ENCODE data around the gene GPD2. TPM values are rescaled to one million over a fixed set of nuclear protein-coding genes. Genes with fewer than 3 reads are reported as not detected.

The GPD2 gene
- total and polyA plus RNA-seq, 10 of the 15 experiments (the other 5 are each of a cell fraction or from before 2014, with no cell fraction given), result 10.0 to 73.5 (median 43.4) TPM

- no peak for FAIRE-seq
- peaks cover 14% of the 10 kb centered on the region for H3K4me1 ChIP-seq (ENCODE audit: control insufficient read depth, insufficient read depth, low read length)
- no peaks in the 10 kb centered on the region for H3K27me3 ChIP-seq (replicated peaks in 1 of 2; ENCODE audit: control insufficient read depth in 2 of 2, insufficient read depth in 2 of 2, low read length in 1 of 2)
- ATAC-seq, result no peak
- RAD21 ChIA-PET (ENCODE audit: unreplicated experiment), result interaction anchor here (1.2 to 4.3 kb wide), 2 partner anchors 59 to 67 kb away, joined by 4 to 47 read pairs; no protein-coding TSS in a partner anchor
- BruUV-seq (replicated peaks), result no TSS peak
- no peak overlapping the region for H3K9ac ChIP-seq (ENCODE audit: control insufficient read depth, insufficient read depth, low read length)
- SMC1A ChIA-PET (ENCODE audit: uncharacterized antibody, unreplicated experiment), result interaction anchor here (1.1 to 6.6 kb wide), 4 partner anchors 9 to 124 kb away, joined by 4 to 58 read pairs (median 8); no protein-coding TSS in a partner anchor
- no peaks in the 10 kb centered on the region for H3K36me3 ChIP-seq (ENCODE audit: control insufficient read depth in 2 of 2, insufficient read depth in 2 of 2, low read length in 1 of 2)
- no peak for DNase-seq (ENCODE audit: low read depth, low spot score)
- TF ChIP-seq, protein P1, sequence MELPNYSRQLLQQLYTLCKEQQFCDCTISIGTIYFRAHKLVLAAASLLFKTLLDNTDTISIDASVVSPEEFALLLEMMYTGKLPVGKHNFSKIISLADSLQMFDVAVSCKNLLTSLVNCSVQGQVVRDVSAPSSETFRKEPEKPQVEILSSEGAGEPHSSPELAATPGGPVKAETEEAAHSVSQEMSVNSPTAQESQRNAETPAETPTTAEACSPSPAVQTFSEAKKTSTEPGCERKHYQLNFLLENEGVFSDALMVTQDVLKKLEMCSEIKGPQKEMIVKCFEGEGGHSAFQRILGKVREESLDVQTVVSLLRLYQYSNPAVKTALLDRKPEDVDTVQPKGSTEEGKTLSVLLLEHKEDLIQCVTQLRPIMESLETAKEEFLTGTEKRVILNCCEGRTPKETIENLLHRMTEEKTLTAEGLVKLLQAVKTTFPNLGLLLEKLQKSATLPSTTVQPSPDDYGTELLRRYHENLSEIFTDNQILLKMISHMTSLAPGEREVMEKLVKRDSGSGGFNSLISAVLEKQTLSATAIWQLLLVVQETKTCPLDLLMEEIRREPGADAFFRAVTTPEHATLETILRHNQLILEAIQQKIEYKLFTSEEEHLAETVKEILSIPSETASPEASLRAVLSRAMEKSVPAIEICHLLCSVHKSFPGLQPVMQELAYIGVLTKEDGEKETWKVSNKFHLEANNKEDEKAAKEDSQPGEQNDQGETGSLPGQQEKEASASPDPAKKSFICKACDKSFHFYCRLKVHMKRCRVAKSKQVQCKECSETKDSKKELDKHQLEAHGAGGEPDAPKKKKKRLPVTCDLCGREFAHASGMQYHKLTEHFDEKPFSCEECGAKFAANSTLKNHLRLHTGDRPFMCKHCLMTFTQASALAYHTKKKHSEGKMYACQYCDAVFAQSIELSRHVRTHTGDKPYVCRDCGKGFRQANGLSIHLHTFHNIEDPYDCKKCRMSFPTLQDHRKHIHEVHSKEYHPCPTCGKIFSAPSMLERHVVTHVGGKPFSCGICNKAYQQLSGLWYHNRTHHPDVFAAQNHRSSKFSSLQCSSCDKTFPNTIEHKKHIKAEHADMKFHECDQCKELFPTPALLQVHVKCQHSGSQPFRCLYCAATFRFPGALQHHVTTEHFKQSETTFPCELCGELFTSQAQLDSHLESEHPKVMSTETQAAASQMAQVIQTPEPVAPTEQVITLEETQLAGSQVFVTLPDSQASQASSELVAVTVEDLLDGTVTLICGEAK (IDR thresholded peaks at IDR 0.05; ENCODE audit: borderline replicate concordance), result no peak
- TF ChIP-seq BACH1 (IDR thresholded peaks at IDR 0.05; ENCODE audit: borderline replicate concordance) (no peak), YY1 (IDR thresholded peaks at IDR 0.05; ENCODE audit: low read depth, low read length) (no peak), FOXK2 (IDR thresholded peaks at IDR 0.05) (no peak), E4F1 (IDR thresholded peaks at IDR 0.05; ENCODE audit: borderline replicate concordance, partially characterized antibody) (no peak), ZBED1 (IDR thresholded peaks at IDR 0.05; ENCODE audit: borderline replicate concordance) (no peak), RBBP5 (conservative IDR thresholded peaks at IDR 0.05) (no peak), FOXM1 (IDR thresholded peaks at IDR 0.05; ENCODE audit: low read depth, low read length) (no peak)
- TF ChIP-seq, protein P2, sequence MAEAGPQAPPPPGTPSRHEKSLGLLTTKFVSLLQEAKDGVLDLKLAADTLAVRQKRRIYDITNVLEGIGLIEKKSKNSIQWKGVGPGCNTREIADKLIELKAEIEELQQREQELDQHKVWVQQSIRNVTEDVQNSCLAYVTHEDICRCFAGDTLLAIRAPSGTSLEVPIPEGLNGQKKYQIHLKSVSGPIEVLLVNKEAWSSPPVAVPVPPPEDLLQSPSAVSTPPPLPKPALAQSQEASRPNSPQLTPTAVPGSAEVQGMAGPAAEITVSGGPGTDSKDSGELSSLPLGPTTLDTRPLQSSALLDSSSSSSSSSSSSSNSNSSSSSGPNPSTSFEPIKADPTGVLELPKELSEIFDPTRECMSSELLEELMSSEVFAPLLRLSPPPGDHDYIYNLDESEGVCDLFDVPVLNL (IDR thresholded peaks at IDR 0.05; ENCODE audit: low read depth, low read length), result no peak
- H3K27ac ChIP-seq (ENCODE audit: control insufficient read depth, insufficient read depth), result no peak overlapping the region
- intact Hi-C loops (cut with micrococcal nuclease; ENCODE audit: unreplicated experiment), result loop anchor here (1.0 kb wide), 2 partner anchors 28 to 61 kb away; no protein-coding TSS in a partner anchor
- no peak overlapping the region; the same call in 1 of the 2 replicates for H2AFZ ChIP-seq (ENCODE audit: control insufficient read depth, low read depth, low read length)
- POLR2A ChIA-PET, result no interaction called here
- no peak overlapping the region for H3K4me3 ChIP-seq
- WGBS (ENCODE audit: insufficient coverage, insufficient replicate concordance, low lambda C conversion rate, missing lambda C conversion rate), result 46% methylated on average over 5 of the region's 5 CpGs
- H3K9me3 ChIP-seq (replicated peaks; ENCODE audit: control insufficient read depth, insufficient read depth, low read length), result no peaks in the 10 kb centered on the region
- in situ Hi-C loops (cut with MboI), result no loop called here
- no peaks in the 10 kb centered on the region for H4K20me1 ChIP-seq (ENCODE audit: control insufficient read depth, insufficient read depth)
- CTCF ChIA-PET, result no interaction called here
- no peaks in the 10 kb centered on the region for H3K79me2 ChIP-seq (ENCODE audit: control insufficient read depth, insufficient read depth, low read length)
- H3K4me2 ChIP-seq (ENCODE audit: control insufficient read depth, insufficient read depth), result no peak overlapping the region
These were observed 34.3 kb upstream of the GPD2 start for GRCh38 chr2:156401861-156402260.

Measured in GM12878 (cell line).